Activated B cell treated with CpG ODN at 0.5 μM for 24 hours (primary cell): ENCODE results near the gene PLEKHA7. TPM values are rescaled to one million over a fixed set of nuclear protein-coding genes. Genes with fewer than 3 reads are reported as not detected.
"Not testable (repeated sequence)": the region's sequence is repeated elsewhere in the genome, so short reads cannot be mapped to it uniquely, and the experiment has no call there.

Experiments
- ATAC-seq: fragments of 200-7000 bp; cut with Tn5 transposase; one replicate; pipeline ENCODE4 v1.10.0; 2021; ENCODE audit warnings: low read depth, mild to moderate bottlenecking, moderate library complexity
- CTCF ChIA-PET: fragments of 350-600 bp; sonication (Branson Sonifier 250); formaldehyde crosslinking; loops from one replicate; lab custom pipeline; 2021; ENCODE audit warnings: antibody characterized with exemption; lab: Charles Lee
- POLR2A ChIA-PET: fragments of 350-600 bp; sonication (Branson Sonifier 250); formaldehyde crosslinking; loops from one replicate; lab custom pipeline; 2021; ENCODE audit warnings: antibody characterized with exemption; lab: Charles Lee
- DNase-seq: peaks from one replicate; pipeline ENCODE4 v3.0.0; 2022
- H3K27ac Mint-ChIP-seq: one replicate; pipeline ENCODE4 v1.8.0; 2020; ENCODE audit warnings: mixed read lengths
- H3K27me3 Mint-ChIP-seq: one replicate; pipeline ENCODE4 v1.8.0; 2021; ENCODE audit warnings: mixed read lengths
- H3K36me3 Mint-ChIP-seq: one replicate; pipeline ENCODE4 v1.8.0; 2021; ENCODE audit warnings: low read depth, mixed read lengths
- H3K4me1 Mint-ChIP-seq: one replicate; pipeline ENCODE4 v1.8.0; 2021; ENCODE audit warnings: mixed read lengths
- H3K4me3 Mint-ChIP-seq: one replicate; pipeline ENCODE4 v1.8.0; 2020; ENCODE audit warnings: mild to moderate bottlenecking, mixed read lengths
- H3K9me3 Mint-ChIP-seq: one replicate; pipeline ENCODE4 v1.8.0; 2020; ENCODE audit warnings: mixed read lengths
- intact Hi-C: fragments of 100-400 bp; cut with micrococcal nuclease; formaldehyde crosslinking; loops from one replicate; pipeline ENCODE4 v1.15.1; 2024
- total RNA-seq: library from RNA; stranded (reverse); gene quantifications from 2 replicates; pipeline ENCODE4 v1.2.3, GENCODE V29; 2022
- TF ChIP-seq, protein P1 (sequence below): fragments of 200-600 bp; IDR thresholded peaks from one replicate; pipeline ENCODE4 v1.8.0; 2022; ENCODE audit warnings: antibody characterized with exemption, mild to moderate bottlenecking

PLEKHA7 gene
- total RNA-seq, 1 donor from 2014 or later, result 4.9 TPM

DNA sequence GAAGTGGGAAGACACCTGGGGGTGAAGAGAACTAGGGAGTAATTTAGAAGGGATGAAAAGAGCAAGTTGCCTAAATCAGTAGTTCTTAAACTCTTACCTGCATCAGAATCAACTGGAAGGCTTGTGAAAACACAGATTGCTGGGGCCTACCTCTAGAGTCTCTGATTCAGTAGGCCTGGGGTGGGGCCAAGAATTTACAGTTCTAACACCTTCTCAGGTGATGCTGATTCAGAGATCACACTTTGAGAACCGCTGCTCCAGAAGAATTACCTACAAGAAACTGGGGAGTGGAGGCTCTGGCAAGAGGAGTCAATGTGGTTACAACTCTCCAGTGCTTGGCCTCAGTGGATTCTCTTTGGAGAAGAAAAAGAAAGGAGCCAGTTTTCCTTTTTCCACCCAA is 147.1 kb downstream of the PLEKHA7 start:
- Mint-ChIP-seq H3K9me3 (peaks cover 4% of the 10 kb centered on the region), H3K4me3 (no peak overlapping the region), H3K36me3 (no peaks in the 10 kb centered on the region), H3K27ac (no peak overlapping the region), H3K4me1 (peaks cover 4% of the 10 kb centered on the region), H3K27me3 (no peaks in the 10 kb centered on the region)
- intact Hi-C loops, result no loop called here
- ChIA-PET CTCF (no interaction called here), POLR2A (no interaction called here)
- ATAC-seq (no peak), DNase-seq (no peak)
- TF ChIP-seq, protein P1, sequence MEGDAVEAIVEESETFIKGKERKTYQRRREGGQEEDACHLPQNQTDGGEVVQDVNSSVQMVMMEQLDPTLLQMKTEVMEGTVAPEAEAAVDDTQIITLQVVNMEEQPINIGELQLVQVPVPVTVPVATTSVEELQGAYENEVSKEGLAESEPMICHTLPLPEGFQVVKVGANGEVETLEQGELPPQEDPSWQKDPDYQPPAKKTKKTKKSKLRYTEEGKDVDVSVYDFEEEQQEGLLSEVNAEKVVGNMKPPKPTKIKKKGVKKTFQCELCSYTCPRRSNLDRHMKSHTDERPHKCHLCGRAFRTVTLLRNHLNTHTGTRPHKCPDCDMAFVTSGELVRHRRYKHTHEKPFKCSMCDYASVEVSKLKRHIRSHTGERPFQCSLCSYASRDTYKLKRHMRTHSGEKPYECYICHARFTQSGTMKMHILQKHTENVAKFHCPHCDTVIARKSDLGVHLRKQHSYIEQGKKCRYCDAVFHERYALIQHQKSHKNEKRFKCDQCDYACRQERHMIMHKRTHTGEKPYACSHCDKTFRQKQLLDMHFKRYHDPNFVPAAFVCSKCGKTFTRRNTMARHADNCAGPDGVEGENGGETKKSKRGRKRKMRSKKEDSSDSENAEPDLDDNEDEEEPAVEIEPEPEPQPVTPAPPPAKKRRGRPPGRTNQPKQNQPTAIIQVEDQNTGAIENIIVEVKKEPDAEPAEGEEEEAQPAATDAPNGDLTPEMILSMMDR, result no peak

DNA sequence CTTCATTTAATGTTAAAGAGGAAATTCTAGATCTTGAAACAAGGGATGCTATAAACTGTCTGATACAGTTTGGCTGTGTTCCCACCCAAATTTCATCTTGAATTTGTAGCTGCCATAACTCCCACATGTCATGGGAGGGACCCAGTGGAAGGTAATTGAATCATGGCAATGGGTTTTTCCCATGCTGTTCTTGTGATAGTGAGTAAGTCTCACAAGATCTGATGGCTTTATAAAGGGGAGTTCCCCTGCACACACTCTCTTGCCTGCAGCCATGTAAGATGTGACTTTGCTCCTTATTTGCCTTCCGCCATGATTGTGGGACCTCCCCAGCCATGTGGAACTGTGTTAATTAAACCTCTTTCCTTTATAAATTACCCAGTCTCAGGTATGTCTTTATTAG is 149.8 kb downstream of the PLEKHA7 start:
- H3K27me3 Mint-ChIP-seq, DNase-seq, H3K9me3 Mint-ChIP-seq, POLR2A ChIA-PET, ATAC-seq, H3K4me3 Mint-ChIP-seq, H3K27ac Mint-ChIP-seq, CTCF ChIA-PET, intact Hi-C loops, H3K4me1 Mint-ChIP-seq, H3K36me3 Mint-ChIP-seq: not testable (repeated sequence)

DNA sequence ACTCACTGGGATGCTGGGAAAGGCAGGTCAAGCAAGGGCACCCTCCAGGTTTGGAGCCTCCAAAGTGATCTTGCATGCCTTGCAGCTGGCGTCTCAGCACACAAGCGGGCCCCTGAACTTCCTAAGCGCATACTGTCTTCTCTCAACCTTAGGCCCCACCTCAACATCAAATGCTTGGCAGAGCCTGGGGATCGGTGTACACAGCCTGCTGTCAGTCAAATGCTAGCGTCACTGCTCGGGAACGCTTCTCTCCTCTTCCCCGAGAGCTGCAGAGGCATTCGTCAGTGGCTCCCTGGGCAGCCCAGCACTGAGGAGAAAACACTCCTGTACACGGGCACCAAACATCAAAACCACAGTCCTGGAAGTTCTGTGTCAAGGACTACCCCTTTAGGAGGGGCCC is 150.8 kb downstream of the PLEKHA7 start:
- intact Hi-C loops, result no loop called here
- Mint-ChIP-seq H3K27ac (no peak overlapping the region), H3K36me3 (no peaks in the 10 kb centered on the region), H3K9me3 (peaks cover 4% of the 10 kb centered on the region), H3K4me3 (no peak overlapping the region), H3K4me1 (peaks cover 4% of the 10 kb centered on the region), H3K27me3 (peaks cover 3% of the 10 kb centered on the region)
- POLR2A ChIA-PET, result no interaction called here
- ATAC-seq (no peak), DNase-seq (no peak)
- TF ChIP-seq, protein P1, result no peak
- CTCF ChIA-PET, result no interaction called here

GRCh38 chr11:16862726-16863125 is 151.5 kb downstream of the PLEKHA7 start:
- POLR2A ChIA-PET, result no interaction called here
- Mint-ChIP-seq H3K4me3 (no peak overlapping the region), H3K9me3 (peaks cover 4% of the 10 kb centered on the region), H3K36me3 (no peaks in the 10 kb centered on the region), H3K27ac (no peak overlapping the region), H3K27me3 (peaks cover 3% of the 10 kb centered on the region), H3K4me1 (peaks cover 4% of the 10 kb centered on the region)
- intact Hi-C loops, result no loop called here
- TF ChIP-seq, protein P1, result no peak
- ATAC-seq (no peak), DNase-seq (no peak)
- CTCF ChIA-PET, result no interaction called here

DNA sequence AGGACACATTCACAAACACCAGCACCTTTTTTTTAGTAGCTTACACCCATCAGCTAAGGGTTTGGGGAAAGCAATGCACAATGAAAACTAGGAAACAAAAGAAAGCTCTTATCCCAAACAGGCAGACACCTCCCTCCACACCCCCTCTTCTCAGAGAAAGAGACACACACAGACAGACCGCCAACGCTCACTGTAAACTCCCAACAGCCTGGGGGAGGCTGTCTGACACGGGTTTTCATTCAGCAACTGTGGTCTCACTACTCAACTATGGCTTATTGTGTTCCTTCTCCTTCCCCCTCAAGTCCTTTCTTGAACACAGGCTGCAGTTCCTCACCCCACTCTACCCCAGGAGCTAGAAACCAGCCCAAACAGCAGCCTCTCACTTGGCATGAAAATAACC is 152.4 kb downstream of the PLEKHA7 start:
- intact Hi-C loops, result no loop called here
- Mint-ChIP-seq H3K4me3 (no peak overlapping the region), H3K27me3 (peaks cover 3% of the 10 kb centered on the region), H3K9me3 (peaks cover 4% of the 10 kb centered on the region), H3K4me1 (peaks cover 4% of the 10 kb centered on the region), H3K27ac (no peak overlapping the region), H3K36me3 (no peaks in the 10 kb centered on the region)
- TF ChIP-seq, protein P1, result no peak
- ChIA-PET POLR2A (no interaction called here), CTCF (no interaction called here)
- DNase-seq, result no peak
- no peak for ATAC-seq

DNA sequence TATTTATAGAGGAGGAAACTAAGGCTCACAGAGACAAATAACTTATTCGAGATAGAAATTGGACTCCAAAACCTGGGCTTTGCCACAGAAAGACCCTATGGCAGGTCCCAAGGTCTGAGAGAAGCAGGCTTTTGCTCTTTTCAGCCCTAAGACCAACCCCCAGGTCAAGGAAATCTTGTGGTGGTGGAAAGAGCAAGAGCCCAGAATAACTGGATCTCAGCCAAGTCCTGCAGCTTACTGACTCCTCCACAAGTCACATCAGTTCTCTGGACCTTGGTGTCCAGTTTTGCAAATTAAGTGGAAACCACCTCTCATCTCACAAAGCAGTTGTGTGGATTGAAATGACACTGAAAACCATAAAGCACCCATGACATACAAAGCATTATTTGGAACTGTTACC is 153.6 kb downstream of the PLEKHA7 start:
- no peak for ATAC-seq
- intact Hi-C loops, result no loop called here
- CTCF ChIA-PET, result no interaction called here
- peaks cover 3% of the 10 kb centered on the region for H3K27me3 Mint-ChIP-seq
- H3K27ac Mint-ChIP-seq, result no peak overlapping the region
- H3K36me3 Mint-ChIP-seq, result no peaks in the 10 kb centered on the region
- DNase-seq, result no peak
- no peak overlapping the region for H3K4me3 Mint-ChIP-seq
- H3K9me3 Mint-ChIP-seq, result peaks cover 4% of the 10 kb centered on the region
- TF ChIP-seq, protein P1, result no peak
- POLR2A ChIA-PET, result no interaction called here
- peaks cover 4% of the 10 kb centered on the region for H3K4me1 Mint-ChIP-seq
